GM21825 (cell line): ENCODE measurements around the gene ARSK.

Experiments
- ATAC-seq: cut with Tn5 transposase; IDR thresholded peaks from one replicate; pipeline ENCODE4 v1.9.1; 2021; ENCODE audit warnings: mild to moderate bottlenecking, moderate library complexity; ENCODE audit not compliant: unreplicated experiment

Gene ARSK, protein sequence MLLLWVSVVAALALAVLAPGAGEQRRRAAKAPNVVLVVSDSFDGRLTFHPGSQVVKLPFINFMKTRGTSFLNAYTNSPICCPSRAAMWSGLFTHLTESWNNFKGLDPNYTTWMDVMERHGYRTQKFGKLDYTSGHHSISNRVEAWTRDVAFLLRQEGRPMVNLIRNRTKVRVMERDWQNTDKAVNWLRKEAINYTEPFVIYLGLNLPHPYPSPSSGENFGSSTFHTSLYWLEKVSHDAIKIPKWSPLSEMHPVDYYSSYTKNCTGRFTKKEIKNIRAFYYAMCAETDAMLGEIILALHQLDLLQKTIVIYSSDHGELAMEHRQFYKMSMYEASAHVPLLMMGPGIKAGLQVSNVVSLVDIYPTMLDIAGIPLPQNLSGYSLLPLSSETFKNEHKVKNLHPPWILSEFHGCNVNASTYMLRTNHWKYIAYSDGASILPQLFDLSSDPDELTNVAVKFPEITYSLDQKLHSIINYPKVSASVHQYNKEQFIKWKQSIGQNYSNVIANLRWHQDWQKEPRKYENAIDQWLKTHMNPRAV

DNA sequence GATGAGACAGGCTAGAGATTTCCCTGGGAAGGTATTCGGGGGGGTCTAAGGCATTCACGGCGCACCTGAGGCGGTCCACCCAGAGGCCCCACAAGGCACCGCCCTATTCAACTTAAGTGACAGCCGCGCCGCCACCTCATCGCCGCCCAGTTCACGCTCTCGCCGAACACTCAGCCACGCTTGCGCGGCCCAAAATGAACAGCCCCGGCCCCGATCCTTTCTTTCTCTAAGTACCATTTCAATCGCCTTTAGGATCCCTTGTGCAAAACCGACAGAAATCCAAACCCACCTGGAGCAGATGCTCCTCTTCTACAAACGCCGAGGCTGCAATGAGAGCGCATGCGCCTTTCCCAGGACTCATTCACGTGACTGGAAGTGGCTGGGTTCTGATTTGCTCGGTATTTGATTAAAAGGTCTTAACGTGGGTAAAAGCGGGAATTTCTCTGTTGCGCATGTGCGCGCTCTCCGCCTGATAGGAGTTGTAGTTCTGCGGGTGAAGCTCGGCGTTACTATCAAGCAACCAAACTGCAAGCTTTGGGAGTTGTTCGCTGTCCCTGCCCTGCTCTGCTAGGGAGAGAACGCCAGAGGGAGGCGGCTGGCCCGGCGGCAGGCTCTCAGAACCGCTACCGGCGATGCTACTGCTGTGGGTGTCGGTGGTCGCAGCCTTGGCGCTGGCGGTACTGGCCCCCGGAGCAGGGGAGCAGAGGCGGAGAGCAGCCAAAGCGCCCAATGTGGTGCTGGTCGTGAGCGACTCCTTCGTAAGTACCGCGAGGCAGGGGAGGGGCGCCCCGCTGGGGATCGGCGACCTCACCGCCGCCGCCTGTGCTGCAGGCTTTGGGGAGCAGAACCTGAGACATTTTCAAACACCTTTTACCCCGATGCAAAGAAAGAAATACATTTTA, at the start of gene ARSK, which contains the start of gene SKIC3:
Gene ARSK (plus strand): TSS at position 455 of the 902 bp plus-strand sequence. CDS start 178 bp downstream, at position 633.
Gene SKIC3 (minus strand): TSS at position 331 of the 902 bp plus-strand sequence. CDS start 7,827 bp downstream, outside the sequence.
- peak; percentile 93 for ATAC-seq

DNA sequence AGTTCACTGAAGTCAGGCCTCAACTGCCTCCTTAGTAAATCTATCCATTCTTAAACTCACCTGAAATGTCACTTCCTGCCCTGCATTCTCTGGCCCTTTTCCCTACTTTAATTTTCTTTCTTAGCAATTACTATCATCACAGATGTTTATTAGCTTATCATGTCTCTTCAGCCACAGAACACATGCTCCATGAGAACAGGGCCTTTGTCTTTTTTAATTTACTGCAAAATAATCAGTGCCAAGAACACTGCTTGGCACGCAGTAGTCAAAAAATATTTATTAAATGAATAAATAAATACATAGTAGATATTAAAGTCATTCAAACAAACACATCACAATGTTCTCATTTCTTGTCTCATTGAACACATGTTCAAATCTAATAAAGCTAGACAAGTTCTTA, 46.4 kb upstream of the ARSK start:
- no peak for ATAC-seq

- ATAC-seq, result no peak
Observed at GRCh38 chr5:95511606-95512005, 43.3 kb upstream of the ARSK start.

GRCh38 chr5:95518417-95518816, 36.5 kb upstream of the ARSK start:
- no peak for ATAC-seq

DNA sequence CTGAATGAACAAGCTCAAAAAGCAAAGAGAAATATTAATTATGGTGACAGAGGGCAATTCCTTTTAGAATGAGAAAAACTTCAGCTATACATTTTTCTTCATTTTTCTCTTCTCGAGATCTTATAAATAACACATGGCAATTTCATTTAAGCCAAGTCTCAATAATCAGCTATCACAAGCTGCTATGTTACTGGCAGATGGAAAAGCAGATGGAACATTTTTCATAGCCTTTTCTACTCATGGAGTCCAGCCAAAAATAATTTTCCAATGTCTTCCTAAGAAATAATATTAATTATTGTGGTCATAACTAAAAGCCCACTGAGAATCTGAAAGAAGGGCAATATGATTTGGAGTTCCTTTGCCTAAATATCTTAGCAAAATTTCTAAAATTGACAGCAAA, 35.8 kb upstream of the ARSK start:
- ATAC-seq, result no peak

DNA sequence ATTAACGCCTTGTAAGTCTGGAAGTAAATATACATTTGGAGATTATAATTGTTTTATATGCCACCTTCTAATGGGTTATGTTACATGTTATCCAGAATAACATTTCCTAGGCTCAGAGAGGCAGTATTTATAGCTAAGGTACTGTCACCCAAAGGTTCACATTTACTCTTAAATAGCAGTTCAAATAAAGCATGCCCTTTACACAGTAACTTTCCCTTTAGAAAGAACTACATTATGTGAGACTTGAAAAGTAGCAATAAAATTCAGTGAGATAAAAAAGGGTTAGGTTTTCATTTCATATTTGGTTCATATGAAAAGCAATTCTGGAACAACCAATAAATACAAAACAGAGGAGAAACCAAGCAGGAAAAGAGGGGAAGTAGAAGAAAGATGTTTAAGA, 35.2 kb upstream of the ARSK start:
- no peak for ATAC-seq

GRCh38 chr5:95520206-95520605, 34.7 kb upstream of the ARSK start:
- ATAC-seq, result no peak

- ATAC-seq, result no peak
Observed at GRCh38 chr5:95524423-95524822, 30.5 kb upstream of the ARSK start.

DNA sequence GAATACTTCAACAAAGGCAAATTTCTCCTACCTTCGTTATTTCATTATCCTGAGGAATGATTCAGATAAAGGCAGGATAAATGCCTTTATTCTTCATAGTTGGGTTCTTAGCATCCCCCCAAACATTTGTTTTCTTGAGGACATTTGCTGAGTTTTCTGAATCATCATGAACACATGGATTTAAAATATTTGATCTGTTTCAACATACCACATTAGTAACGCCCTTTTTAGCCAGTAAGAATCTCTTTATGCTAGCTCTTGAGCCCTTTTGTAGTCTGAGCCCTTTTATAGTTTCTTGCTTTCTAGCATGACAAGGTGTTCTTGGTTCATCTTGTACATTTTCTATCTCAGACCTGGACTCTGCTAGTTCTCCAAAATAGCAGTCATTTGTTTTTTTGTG, 28.0 kb upstream of the ARSK start:
- ATAC-seq, result no peak

GRCh38 chr5:95528565-95528964, 26.3 kb upstream of the ARSK start:
- ATAC-seq, result no peak

GRCh38 chr5:95530416-95530815, 24.5 kb upstream of the ARSK start:
- ATAC-seq, result no peak

GRCh38 chr5:95531491-95531890, 23.4 kb upstream of the ARSK start:
- ATAC-seq, result no peak

- ATAC-seq, result no peak
Observed at GRCh38 chr5:95532415-95532814, 22.5 kb upstream of the ARSK start.

DNA sequence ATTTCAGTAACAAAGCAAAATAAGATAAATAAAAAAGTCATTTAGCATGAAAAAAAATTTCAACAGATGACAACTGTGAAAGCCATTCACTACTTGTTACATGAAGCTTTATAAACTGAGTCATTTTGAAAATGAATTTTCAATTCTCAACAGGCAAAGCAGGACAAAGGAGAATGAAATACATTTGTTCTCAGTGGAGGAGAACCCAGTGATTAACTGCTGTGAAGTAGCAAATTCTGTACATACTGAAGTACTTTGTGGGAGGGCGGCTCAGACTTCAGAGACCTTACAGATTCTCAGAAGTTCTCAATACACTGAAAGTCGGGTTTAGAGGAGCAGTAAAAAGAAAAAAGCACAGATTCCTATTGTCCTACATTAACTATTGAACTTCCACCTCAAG, 21.8 kb upstream of the ARSK start:
- ATAC-seq, result no peak

GRCh38 chr5:95533761-95534160, 21.1 kb upstream of the ARSK start:
- ATAC-seq, result no peak

DNA sequence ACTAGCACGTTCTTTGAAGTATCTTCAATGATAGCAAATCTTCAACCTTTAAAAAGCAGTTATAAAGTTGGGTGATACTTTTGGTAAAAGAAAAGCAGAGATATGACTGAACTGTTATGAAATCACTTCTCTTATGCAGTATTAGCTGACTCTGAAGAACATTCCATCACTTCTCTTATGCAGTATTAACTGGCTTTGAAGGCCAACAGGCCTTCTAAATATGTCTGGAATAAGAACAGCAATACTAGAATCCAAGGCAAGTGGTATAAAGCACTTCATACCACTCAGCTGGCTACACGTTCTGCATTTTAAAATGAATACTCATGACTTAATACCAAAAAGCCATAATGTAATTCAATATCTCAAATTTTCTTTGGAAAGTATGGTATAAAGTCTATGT, 17.4 kb upstream of the ARSK start:
- no peak for ATAC-seq

DNA sequence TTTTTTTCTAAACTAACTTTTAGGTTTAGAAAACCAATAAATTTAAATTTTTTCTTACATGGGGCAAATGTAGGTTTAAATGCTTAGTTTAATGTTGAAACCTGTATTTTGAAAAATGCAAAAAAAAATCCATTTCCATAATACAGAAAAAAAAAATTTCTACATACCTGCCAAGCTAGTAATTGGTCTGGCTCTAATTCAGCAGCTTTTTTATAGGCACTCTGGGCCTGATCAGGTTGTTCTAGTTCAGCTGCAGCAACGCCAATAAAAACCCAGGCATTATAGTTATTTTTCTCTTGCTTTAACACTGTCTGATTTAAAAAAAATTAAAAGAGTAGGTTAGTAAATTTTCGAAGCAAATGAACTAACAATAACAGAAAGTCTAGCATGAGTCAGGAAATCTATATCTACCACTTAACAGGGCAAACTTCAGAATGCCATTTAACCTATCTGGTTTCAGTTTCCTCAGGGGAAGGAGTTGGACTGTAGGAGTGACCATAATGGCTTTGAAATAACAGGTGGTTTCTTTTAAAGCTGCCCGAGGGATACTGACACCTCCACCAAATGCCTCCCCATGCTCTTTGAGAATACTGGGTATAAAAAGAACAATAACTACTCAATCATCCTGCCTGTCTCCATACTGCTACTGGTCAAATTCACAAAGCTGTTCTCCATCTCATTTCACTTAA, 11.7 kb upstream of the ARSK start:
- no peak for ATAC-seq

DNA sequence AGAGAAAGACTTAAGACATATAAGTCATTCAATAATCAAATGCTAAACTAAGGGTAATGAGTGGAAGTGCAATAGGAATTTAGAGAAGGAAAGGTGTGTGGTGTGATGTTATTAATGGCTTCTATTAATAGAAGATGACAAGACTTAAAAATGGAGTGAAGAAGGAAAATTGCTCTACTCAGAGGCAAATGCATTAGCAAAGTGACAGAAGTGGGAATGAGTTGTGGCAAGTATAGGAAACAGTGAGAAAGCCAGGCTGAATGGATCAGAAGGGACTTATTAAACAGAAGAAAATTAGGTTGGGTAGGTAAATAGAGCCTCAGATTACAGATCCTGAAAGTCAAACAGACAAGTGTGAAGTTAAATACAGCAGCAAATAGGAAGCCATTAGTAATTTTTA, 5.9 kb upstream of the ARSK start:
- ATAC-seq, result no peak

GRCh38 chr5:95554331-95554646, 612 bp upstream of the ARSK start:
- peak; percentile 24 for ATAC-seq

GRCh38 chr5:95555553-95555952, 652 bp downstream of the ARSK start:
- no peak for ATAC-seq

- ATAC-seq, result no peak
Observed at GRCh38 chr5:95557841-95558240, 2.9 kb downstream of the ARSK start.
